K562 (cell line): ENCODE data around the gene WNT2. TPM values are rescaled to one million over a fixed set of nuclear protein-coding genes. Genes with fewer than 3 reads are reported as not detected.

Source experiments
- ATAC-seq: fragments of 200-7000 bp; cut with Tn5 transposase; 3 replicates; pipeline ENCODE4 v1.9.1; 2020; ENCODE audit warnings: moderate library complexity
- BruUV-seq: library from RNA; stranded (reverse); fragments of 400-500 nt; replicated peaks from 2 replicates; lab custom pipeline; 2021; lab: Mats Ljungman, UMichigan
- CTCF ChIA-PET: fragments of 300-600 bp; formaldehyde crosslinking; extraction: SDS; loops from one replicate; lab custom pipeline; 2021; ENCODE audit warnings: low intra/inter-chr PET ratio; lab: Yijun Ruan, JAX
- POLR2A ChIA-PET: fragments of 300-600, 350-650 bp; sonication (Branson Sonifier 250); formaldehyde crosslinking; extraction: SDS; loops from one replicate; lab custom pipeline; 2021; ENCODE audit warnings: antibody characterized with exemption, inconsistent platforms; lab: Yijun Ruan, JAX
- DNase-seq, 4 experiments: peaks; one replicate each; pipeline versions ENCODE4 v3.0.0 to v3.0.0-alpha.2; 2011 to 2018; ENCODE audit warnings: low spot score in 3 of 4, mixed read lengths in 3 of 4; ENCODE audit errors: extremely low read depth in 1 of 4
- FAIRE-seq: peaks from 2 replicates; lab custom pipeline; 2011; peaks lifted over from hg19 to GRCh38; lab: Jason Lieb, UNC
- H2AFZ ChIP-seq: 2 replicates; pipeline ENCODE4 v1.6.0; 2011; ENCODE audit warnings: low read depth, low read length, control low read depth, inconsistent platforms
- H3K27ac ChIP-seq: fragments of 200-600 bp; 3 replicates; pipeline ENCODE4 v1.8.0; 2011; ENCODE audit warnings: low read depth, mild to moderate bottlenecking, control low read depth, inconsistent platforms, low read length, moderate library complexity, mixed read lengths; ENCODE audit errors: extremely low read depth
- H3K27me3 ChIP-seq, 2 experiments: fragments of 300-600 bp in 1 of 2; 2 replicates in 1 of 2; 3 replicates in 1 of 2; pipeline versions ENCODE4 v1.6.0 to v1.8.0; 2011; ENCODE audit warnings: inconsistent platforms in 2 of 2, low read length in 2 of 2, mild to moderate bottlenecking in 1 of 2, mixed read lengths in 1 of 2, moderate library complexity in 1 of 2; ENCODE audit not compliant: control insufficient read depth in 2 of 2, insufficient read depth in 2 of 2
- H3K36me3 ChIP-seq: fragments of 300-600 bp; 3 replicates; pipeline ENCODE4 v1.8.0; 2011; ENCODE audit warnings: mild to moderate bottlenecking, low read length, inconsistent platforms; ENCODE audit not compliant: control insufficient read depth, insufficient read depth
- H3K4me1 ChIP-seq, 2 experiments: fragments of 200-600 bp in 1 of 2; replicated peaks in 1 of 2; 2 replicates in 1 of 2; 3 replicates in 1 of 2; pipeline versions ENCODE4 v1.5.1 to v1.8.0; 2011; ENCODE audit warnings: inconsistent platforms in 2 of 2, low read length in 2 of 2, mild to moderate bottlenecking in 1 of 2, mixed read lengths in 1 of 2, moderate library complexity in 1 of 2; ENCODE audit not compliant: control insufficient read depth in 2 of 2, insufficient read depth in 2 of 2
- H3K4me2 ChIP-seq: 2 replicates; pipeline ENCODE4 v1.6.1; 2011; ENCODE audit warnings: low read length, control low read depth, inconsistent platforms, mixed read lengths; ENCODE audit not compliant: insufficient read depth
- H3K4me3 ChIP-seq: fragments of 200-600 bp; sonication (generic), shearing (Covaris generic); 2 replicates; pipeline ENCODE4 v1.5.1; 2016; ENCODE audit warnings: control low read depth, inconsistent platforms
- H3K79me2 ChIP-seq: fragments of 200-600 bp; 3 replicates; pipeline ENCODE4 v1.8.0; 2011; ENCODE audit warnings: low read length, inconsistent platforms; ENCODE audit not compliant: control insufficient read depth, insufficient read depth
- H3K9ac ChIP-seq, 2 experiments: 2 replicates each; pipeline versions ENCODE4 v1.6.0 to v1.6.1; 2011; ENCODE audit warnings: low read depth in 2 of 2, low read length in 2 of 2, control low read depth in 1 of 2, inconsistent platforms in 1 of 2, mild to moderate bottlenecking in 1 of 2, mixed read lengths in 1 of 2; ENCODE audit not compliant: insufficient read depth in 1 of 2
- H3K9me1 ChIP-seq: one replicate; pipeline ENCODE4 v1.6.0; 2011; ENCODE audit warnings: inconsistent platforms, mild to moderate bottlenecking, low read length, moderate library complexity; ENCODE audit not compliant: control insufficient read depth, insufficient read depth
- H3K9me3 ChIP-seq: replicated peaks from 2 replicates; pipeline ENCODE4 v1.5.1; 2011; ENCODE audit warnings: low read depth, low read length, inconsistent platforms; ENCODE audit not compliant: control insufficient read depth, insufficient read depth
- H4K20me1 ChIP-seq: replicated peaks from 2 replicates; pipeline ENCODE4 v1.6.1; 2011; ENCODE audit warnings: low read length, inconsistent platforms, mixed read lengths; ENCODE audit not compliant: control insufficient read depth, insufficient read depth
- CEBPB ChIP-seq: fragments of 450-650 bp; IDR thresholded peaks from 2 replicates; pipeline ENCODE4 v1.6.1; 2016; ENCODE audit warnings: missing genetic modification characterization, missing compliant biosample characterization
- CEBPG ChIP-seq, 3 experiments: fragments of 200-800 bp in 1 of 3; sonication (Bioruptor generic) in 1 of 3; sonication (generic) in 1 of 3; formaldehyde crosslinking in 1 of 3; IDR thresholded peaks in 2 of 3; conservative IDR thresholded peaks in 1 of 3; 2 replicates each; pipeline versions ENCODE4 v1.6.1 to v1.8.0; 2016 to 2022; ENCODE audit warnings: missing compliant biosample characterization in 2 of 3, missing genetic modification characterization in 2 of 3, mild to moderate bottlenecking in 1 of 3, missing genetic modification reagents in 1 of 3
- CREB1 ChIP-seq, 2 experiments: sonication (generic) in 1 of 2; formaldehyde crosslinking in 1 of 2; IDR thresholded peaks; 2 replicates each; pipeline versions ENCODE4 v1.6.1 to v1.8.0; 2012 to 2022; ENCODE audit warnings: inconsistent platforms in 1 of 2, mild to moderate bottlenecking in 1 of 2, missing genetic modification reagents in 1 of 2, moderate library complexity in 1 of 2
- CREBBP ChIP-seq: IDR thresholded peaks from one replicate; pipeline ENCODE4 v1.6.1; 2012; ENCODE audit warnings: low read depth, mild to moderate bottlenecking, control low read depth, inconsistent platforms, low read length
- DDX20 ChIP-seq: fragments of 450-650 bp; IDR thresholded peaks from 2 replicates; pipeline ENCODE4 v1.6.1; 2016; ENCODE audit warnings: missing genetic modification characterization, low read depth, mild to moderate bottlenecking, missing compliant biosample characterization, moderate library complexity
- FOXA1 ChIP-seq: fragments of 450-650 bp; IDR thresholded peaks from 2 replicates; pipeline ENCODE4 v1.6.1; 2016; ENCODE audit warnings: mild to moderate bottlenecking, borderline replicate concordance
- KHSRP ChIP-seq: fragments of 450-650 bp; IDR thresholded peaks from 2 replicates; pipeline ENCODE4 v1.6.1; 2017
- PTBP1 ChIP-seq: fragments of 200-400 bp; formaldehyde crosslinking; IDR thresholded peaks from 2 replicates; pipeline ENCODE4 v1.6.1; 2017; ENCODE audit warnings: low read depth, low read length
- TRIM24 ChIP-seq, 2 experiments: fragments of 450-650 bp; IDR thresholded peaks; 2 replicates each; pipeline ENCODE4 v1.6.1; 2016
- ZBED1 ChIP-seq: IDR thresholded peaks from 2 replicates; pipeline ENCODE4 v1.6.1; 2014
- ZBTB1 ChIP-seq: sonication (generic); formaldehyde crosslinking; IDR thresholded peaks from 2 replicates; pipeline ENCODE4 v1.8.1; 2023; ENCODE audit warnings: missing genetic modification reagents, low read depth, mild to moderate bottlenecking, borderline replicate concordance
- ZBTB8A ChIP-seq: fragments of 450-650 bp; IDR thresholded peaks from 2 replicates; pipeline ENCODE4 v1.6.1; 2018; ENCODE audit warnings: mild to moderate bottlenecking, moderate library complexity; ENCODE audit not compliant: partially characterized antibody
- ZNF217 ChIP-seq: sonication (generic); formaldehyde crosslinking; IDR thresholded peaks from 2 replicates; pipeline ENCODE4 v1.8.0; 2022; ENCODE audit warnings: mild to moderate bottlenecking, missing genetic modification reagents
- WGBS: fragments of 100-300 bp; shearing (Covaris generic); methylation state at CpG from one replicate; pipeline ENCODE4 v1.1.6; 2016; ENCODE audit warnings: low coverage, mixed read lengths; ENCODE audit not compliant: insufficient coverage; ENCODE audit errors: missing lambda C conversion rate; 5-methylcytosine and 5-hydroxymethylcytosine counted together
- in situ Hi-C: fragments of 300-500 bp; cut with MboI; formaldehyde crosslinking; loops from 4 replicates; pipeline ENCODE4 v1.15.0; 2018; ENCODE audit warnings: inconsistent platforms, mixed read lengths
- intact Hi-C: fragments of 100-400 bp; cut with micrococcal nuclease; formaldehyde crosslinking; loops from 2 replicates; pipeline ENCODE4 v1.14.2; 2022
- polyA plus RNA-seq, 8 experiments: library from polyadenylated mRNA; depleted of rRNA in 4 of 8; stranded (reverse) in 5 of 8; unstranded in 3 of 8; fragments of >200 nt; fragmentation: Nextera tagmentation in 2 of 8; fragmentation: Illumina TruSeq in 1 of 8; extraction: Ambion mirVana in 2 of 8; extraction: Trizol in 1 of 8; gene quantifications; 2 replicates each; pipeline versions ENCODE4 v1.2.1 to v1.2.3, GENCODE V29; 2011 to 2014; ENCODE audit warnings: inconsistent platforms in 1 of 8, missing spikeins in 1 of 8
- total RNA-seq, 7 experiments: library from RNA; depleted of rRNA in 6 of 7; stranded (reverse); fragments of >200 nt in 6 of 7; fragmentation: Illumina TruSeq in 2 of 7; extraction: Trizol in 2 of 7; gene quantifications; 2 replicates each; pipeline versions ENCODE4 v1.2.1 to v1.2.3, GENCODE V29; 2011 to 2021; ENCODE audit warnings: low replicate concordance in 1 of 7
- TF ChIP-seq, protein P1 (sequence below): sonication (generic); formaldehyde crosslinking; IDR thresholded peaks from 2 replicates; pipeline ENCODE4 v1.9.0; 2022; ENCODE audit warnings: mild to moderate bottlenecking, missing genetic modification reagents
- TF ChIP-seq, protein P2 (sequence below): sonication (generic); formaldehyde crosslinking; IDR thresholded peaks from 2 replicates; pipeline ENCODE4 v1.8.1; 2023; ENCODE audit warnings: mild to moderate bottlenecking, missing genetic modification reagents
- TF ChIP-seq, protein P3 (sequence below), 2 experiments: fragments of 450-650 bp; IDR thresholded peaks; 2 replicates each; pipeline ENCODE4 v1.6.1; 2016

The WNT2 gene
- total and polyA plus RNA-seq, 9 of the 15 experiments (the other 6 are each of a cell fraction or from before 2014, with no cell fraction given) = 0.04 TPM; not detected in 8

DNA sequence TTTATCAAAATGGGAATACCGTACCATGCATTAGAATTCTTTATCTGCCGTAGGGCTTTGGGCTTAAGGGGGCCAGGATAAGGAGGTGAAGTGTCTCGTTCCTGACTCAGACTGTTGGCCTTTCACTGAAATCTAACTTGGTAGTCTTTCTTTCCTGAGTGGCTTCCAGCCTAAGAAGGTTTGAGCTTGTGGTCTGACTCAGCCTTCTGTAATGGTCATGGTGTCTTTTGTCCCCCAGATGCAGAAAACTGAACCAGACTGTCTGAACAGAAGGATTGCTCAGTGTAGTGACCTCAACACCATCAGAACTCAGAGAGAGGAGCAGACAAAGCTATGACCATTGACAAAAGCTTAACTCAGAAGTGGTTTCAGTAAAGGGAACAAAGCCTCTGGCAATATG is 39.5 kb downstream of the WNT2 start:
- ChIA-PET CTCF (no interaction called here), POLR2A (interaction anchor here (1.0 kb wide), 1 partner anchor 11 kb away, joined by 3 read pairs; no protein-coding TSS in a partner anchor)
- intact Hi-C loops = no loop called here
- ATAC-seq = no peak
- in situ Hi-C loops = no loop called here
- no peak overlapping the region for H3K27ac ChIP-seq
- peaks cover 13 to 19% of the 10 kb centered on the region in 2 experiments; a peak in 4 of 5 replicates for H3K27me3 ChIP-seq
- no peaks in the 10 kb centered on the region for H3K36me3 ChIP-seq
- 1% methylated on average over 3 of the region's 3 CpGs for WGBS
- DNase-seq = no peak
- H3K4me2 ChIP-seq = no peak overlapping the region
- no peak for FAIRE-seq
- no peak for TF ChIP-seq CREB1 (IDR thresholded peaks at IDR 0.05)
- TF ChIP-seq CREB1 (CRISPR knock-in tag; IDR thresholded peaks at IDR 0.05) = no peak
- TF ChIP-seq, protein P1, sequence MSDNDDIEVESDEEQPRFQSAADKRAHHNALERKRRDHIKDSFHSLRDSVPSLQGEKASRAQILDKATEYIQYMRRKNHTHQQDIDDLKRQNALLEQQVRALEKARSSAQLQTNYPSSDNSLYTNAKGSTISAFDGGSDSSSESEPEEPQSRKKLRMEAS (CRISPR knock-in tag) = no peak
- no peak for TF ChIP-seq ZBTB1 (CRISPR knock-in tag)
- TF ChIP-seq FOXA1 = no peak
- TF ChIP-seq CEBPB (tag) = no peak
- no peak for TF ChIP-seq DDX20 (tag)
- TF ChIP-seq ZBED1 = no peak
- TF ChIP-seq, protein P2, sequence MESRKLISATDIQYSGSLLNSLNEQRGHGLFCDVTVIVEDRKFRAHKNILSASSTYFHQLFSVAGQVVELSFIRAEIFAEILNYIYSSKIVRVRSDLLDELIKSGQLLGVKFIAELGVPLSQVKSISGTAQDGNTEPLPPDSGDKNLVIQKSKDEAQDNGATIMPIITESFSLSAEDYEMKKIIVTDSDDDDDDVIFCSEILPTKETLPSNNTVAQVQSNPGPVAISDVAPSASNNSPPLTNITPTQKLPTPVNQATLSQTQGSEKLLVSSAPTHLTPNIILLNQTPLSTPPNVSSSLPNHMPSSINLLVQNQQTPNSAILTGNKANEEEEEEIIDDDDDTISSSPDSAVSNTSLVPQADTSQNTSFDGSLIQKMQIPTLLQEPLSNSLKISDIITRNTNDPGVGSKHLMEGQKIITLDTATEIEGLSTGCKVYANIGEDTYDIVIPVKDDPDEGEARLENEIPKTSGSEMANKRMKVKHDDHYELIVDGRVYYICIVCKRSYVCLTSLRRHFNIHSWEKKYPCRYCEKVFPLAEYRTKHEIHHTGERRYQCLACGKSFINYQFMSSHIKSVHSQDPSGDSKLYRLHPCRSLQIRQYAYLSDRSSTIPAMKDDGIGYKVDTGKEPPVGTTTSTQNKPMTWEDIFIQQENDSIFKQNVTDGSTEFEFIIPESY (CRISPR knock-in tag) = no peak
- TF ChIP-seq CEBPG (CRISPR knock-in tag; IDR thresholded peaks at IDR 0.05) = no peak
- TF ChIP-seq CEBPG (tag; conservative IDR thresholded peaks at IDR 0.05 in 1 of 2, IDR thresholded peaks at IDR 0.05 in 1 of 2) = no peak
- no peak for TF ChIP-seq ZNF217 (CRISPR knock-in tag)
- TF ChIP-seq, protein P3, sequence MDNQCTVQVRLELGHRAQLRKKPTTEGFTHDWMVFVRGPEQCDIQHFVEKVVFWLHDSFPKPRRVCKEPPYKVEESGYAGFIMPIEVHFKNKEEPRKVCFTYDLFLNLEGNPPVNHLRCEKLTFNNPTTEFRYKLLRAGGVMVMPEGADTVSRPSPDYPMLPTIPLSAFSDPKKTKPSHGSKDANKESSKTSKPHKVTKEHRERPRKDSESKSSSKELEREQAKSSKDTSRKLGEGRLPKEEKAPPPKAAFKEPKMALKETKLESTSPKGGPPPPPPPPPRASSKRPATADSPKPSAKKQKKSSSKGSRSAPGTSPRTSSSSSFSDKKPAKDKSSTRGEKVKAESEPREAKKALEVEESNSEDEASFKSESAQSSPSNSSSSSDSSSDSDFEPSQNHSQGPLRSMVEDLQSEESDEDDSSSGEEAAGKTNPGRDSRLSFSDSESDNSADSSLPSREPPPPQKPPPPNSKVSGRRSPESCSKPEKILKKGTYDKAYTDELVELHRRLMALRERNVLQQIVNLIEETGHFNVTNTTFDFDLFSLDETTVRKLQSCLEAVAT (IDR thresholded peaks at IDR 0.05) = no peak
- no peak for TF ChIP-seq CREBBP
- TF ChIP-seq KHSRP = no peak
- TF ChIP-seq ZBTB8A = no peak
- TF ChIP-seq TRIM24 (IDR thresholded peaks at IDR 0.05) = no peak
- no peak for TF ChIP-seq PTBP1
- peaks cover 3% of the 10 kb centered on the region in 2 experiments; a peak in 2 of 5 replicates for H3K4me1 ChIP-seq
- no peak overlapping the region for H3K4me3 ChIP-seq
- H4K20me1 ChIP-seq = no peaks in the 10 kb centered on the region
- H2AFZ ChIP-seq = no peak overlapping the region
- H3K9me1 ChIP-seq = no peaks in the 10 kb centered on the region
- H3K9me3 ChIP-seq = no peaks in the 10 kb centered on the region
- H3K9ac ChIP-seq = no peak overlapping the region
- BruUV-seq = no TSS peak
- H3K79me2 ChIP-seq = no peaks in the 10 kb centered on the region
